GM12865 (cell line): ENCODE measurements around the gene SLC7A9.

Experiments used
- DNase-seq: peaks from one replicate; pipeline ENCODE4 v3.0.0; 2010; ENCODE audit warnings: low read depth
- H3K4me3 ChIP-seq: 2 replicates; pipeline ENCODE4 v1.5.1; 2011; ENCODE audit warnings: mild to moderate bottlenecking, low read depth, low read length, control low read depth
- CTCF ChIP-seq: IDR thresholded peaks from 2 replicates; pipeline ENCODE4 v1.5.1; 2011; ENCODE audit warnings: low read length, control low read depth, low read depth, inconsistent platforms; ENCODE audit not compliant: insufficient read depth; ENCODE audit errors: missing control alignments

The SLC7A9 gene

GRCh38 chr19:32910874-32911273 is 41.3 kb upstream of the SLC7A9 start:
- no peak for TF ChIP-seq CTCF
- no peak for DNase-seq
- H3K4me3 ChIP-seq: no peak overlapping the region

- TF ChIP-seq CTCF: no peak
- no peak overlapping the region for H3K4me3 ChIP-seq
Measured at GRCh38 chr19:32910094-32910493, 40.5 kb upstream of the SLC7A9 start.

GRCh38 chr19:32909257-32909656 is 39.7 kb upstream of the SLC7A9 start:
- no peak for DNase-seq
- TF ChIP-seq CTCF: no peak

More at GRCh38 chr19:32910094-32910493, 40.5 kb upstream of the SLC7A9 start:
- no peak for DNase-seq

GRCh38 chr19:32908641-32909190 is 39.1 kb upstream of the SLC7A9 start:
- H3K4me3 ChIP-seq: no peak overlapping the region
- no peak for DNase-seq
- TF ChIP-seq CTCF: no peak

More at GRCh38 chr19:32909257-32909656, 39.7 kb upstream of the SLC7A9 start:
- no peak overlapping the region for H3K4me3 ChIP-seq

GRCh38 chr19:32902448-32902847 is 32.9 kb upstream of the SLC7A9 start:
- DNase-seq: no peak
- no peak for TF ChIP-seq CTCF
- H3K4me3 ChIP-seq: no peak overlapping the region

GRCh38 chr19:32901504-32902161 is 32.1 kb upstream of the SLC7A9 start:
- no peak for TF ChIP-seq CTCF
- H3K4me3 ChIP-seq: no peak overlapping the region
- DNase-seq: no peak

GRCh38 chr19:32896516-32897214 is 27.1 kb upstream of the SLC7A9 start:
- no peak overlapping the region for H3K4me3 ChIP-seq
- no peak for DNase-seq
- no peak for TF ChIP-seq CTCF
